HuH-7 (cell line): ENCODE results near the gene TGM5.
"Not testable (repeated sequence)": the region's sequence is repeated elsewhere in the genome, so short reads cannot be mapped to it uniquely, and the experiment has no call there.

Experiments used
- DNase-seq: peaks from one replicate; pipeline ENCODE4 v3.0.0; 2011; ENCODE audit warnings: low spot score

The TGM5 gene

GRCh38 chr15:43244092-43244491 lies 22.6 kb downstream of the TGM5 start:
- DNase-seq, result no peak

GRCh38 chr15:43243020-43243645 lies 23.6 kb downstream of the TGM5 start:
- DNase-seq, result no peak

- DNase-seq, result no peak
These were observed 24.1 kb downstream of the TGM5 start for GRCh38 chr15:43242616-43243015.

- DNase-seq, result no peak
These were observed 25.6 kb downstream of the TGM5 start for GRCh38 chr15:43241100-43241499.

GRCh38 chr15:43239732-43240491 lies 26.8 kb downstream of the TGM5 start:
- DNase-seq, result no peak

- no peak for DNase-seq
These were observed 28.0 kb downstream of the TGM5 start for GRCh38 chr15:43238671-43239131.

- no peak for DNase-seq
These were observed 28.8 kb downstream of the TGM5 start for GRCh38 chr15:43237842-43238470.

- DNase-seq, result no peak
These were observed 31.2 kb downstream of the TGM5 start for GRCh38 chr15:43235536-43235935.

GRCh38 chr15:43232289-43232874 lies 34.3 kb downstream of the TGM5 start:
- DNase-seq, result no peak

GRCh38 chr15:43230640-43231115 lies 36.0 kb downstream of the TGM5 start:
- DNase-seq, result no peak

- DNase-seq, result no peak
These were observed 36.8 kb downstream of the TGM5 start for GRCh38 chr15:43229977-43230376.

GRCh38 chr15:43226436-43227305 lies 40.1 kb downstream of the TGM5 start:
- DNase-seq, result no peak

- not testable (repeated sequence) for DNase-seq
These were observed 40.8 kb downstream of the TGM5 start for GRCh38 chr15:43225950-43226255.

- DNase-seq, result peak; percentile 71
These were observed 41.4 kb downstream of the TGM5 start for GRCh38 chr15:43225201-43225949.

GRCh38 chr15:43221422-43221821 lies 45.3 kb downstream of the TGM5 start:
- no peak for DNase-seq

GRCh38 chr15:43220991-43221403 lies 45.7 kb downstream of the TGM5 start, which contains the start of gene EPB42:
EPB42 (minus strand) TSS chr15:43221018; CDS start chr15:43220825, 193 bp downstream.
- DNase-seq, result no peak

- no peak for DNase-seq
These were observed 46.5 kb downstream of the TGM5 start for GRCh38 chr15:43219929-43220928.

GRCh38 chr15:43218908-43219706 lies 47.6 kb downstream of the TGM5 start:
- DNase-seq, result peak; percentile 30

GRCh38 chr15:43215961-43216360 lies 50.8 kb downstream of the TGM5 start:
- DNase-seq, result no peak
